GM13977 (cell line): ENCODE results near the gene ASH1L.
A peak's percentile ranks its signal among the peaks of the same experiment; 100 is the strongest.

ENCODE experiments used
- DNase-seq: peaks from one replicate; pipeline ENCODE4 v3.0.0; 2012; ENCODE audit warnings: low spot score
- in situ Hi-C: fragments of 300-500 bp; cut with MboI; formaldehyde crosslinking; loops from one replicate; pipeline ENCODE4 v1.12.0; 2022; ENCODE audit warnings: low sequenced_read_pairs, low pct_unique_long_range_greater_than_20kb, mixed read lengths, inconsistent platforms; ENCODE audit not compliant: unreplicated experiment
- TF ChIP-seq, protein P1 (sequence below): IDR thresholded peaks from 2 replicates; pipeline ENCODE4 v1.5.1; 2012; ENCODE audit warnings: mild to moderate bottlenecking, control low read depth; ENCODE audit not compliant: insufficient read depth; ENCODE audit errors: extremely low read depth, missing control alignments

Gene ASH1L

GRCh38 chr1:155320661-155321617 lies 241.7 kb downstream of the ASH1L start, which contains the start of gene RUSC1:
Gene RUSC1, plus strand, starts transcription at chr1:155320894. Its CDS starts 880 bp downstream, at chr1:155321774.
- in situ Hi-C loops: no loop called here
- peak; percentile 84 for DNase-seq
- TF ChIP-seq, protein P1, sequence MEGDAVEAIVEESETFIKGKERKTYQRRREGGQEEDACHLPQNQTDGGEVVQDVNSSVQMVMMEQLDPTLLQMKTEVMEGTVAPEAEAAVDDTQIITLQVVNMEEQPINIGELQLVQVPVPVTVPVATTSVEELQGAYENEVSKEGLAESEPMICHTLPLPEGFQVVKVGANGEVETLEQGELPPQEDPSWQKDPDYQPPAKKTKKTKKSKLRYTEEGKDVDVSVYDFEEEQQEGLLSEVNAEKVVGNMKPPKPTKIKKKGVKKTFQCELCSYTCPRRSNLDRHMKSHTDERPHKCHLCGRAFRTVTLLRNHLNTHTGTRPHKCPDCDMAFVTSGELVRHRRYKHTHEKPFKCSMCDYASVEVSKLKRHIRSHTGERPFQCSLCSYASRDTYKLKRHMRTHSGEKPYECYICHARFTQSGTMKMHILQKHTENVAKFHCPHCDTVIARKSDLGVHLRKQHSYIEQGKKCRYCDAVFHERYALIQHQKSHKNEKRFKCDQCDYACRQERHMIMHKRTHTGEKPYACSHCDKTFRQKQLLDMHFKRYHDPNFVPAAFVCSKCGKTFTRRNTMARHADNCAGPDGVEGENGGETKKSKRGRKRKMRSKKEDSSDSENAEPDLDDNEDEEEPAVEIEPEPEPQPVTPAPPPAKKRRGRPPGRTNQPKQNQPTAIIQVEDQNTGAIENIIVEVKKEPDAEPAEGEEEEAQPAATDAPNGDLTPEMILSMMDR: no peak

- in situ Hi-C loops: no loop called here
- TF ChIP-seq, protein P1: no peak
- DNase-seq: no peak
Measured at GRCh38 chr1:155320252-155320651, 242.4 kb downstream of the ASH1L start.

DNA sequence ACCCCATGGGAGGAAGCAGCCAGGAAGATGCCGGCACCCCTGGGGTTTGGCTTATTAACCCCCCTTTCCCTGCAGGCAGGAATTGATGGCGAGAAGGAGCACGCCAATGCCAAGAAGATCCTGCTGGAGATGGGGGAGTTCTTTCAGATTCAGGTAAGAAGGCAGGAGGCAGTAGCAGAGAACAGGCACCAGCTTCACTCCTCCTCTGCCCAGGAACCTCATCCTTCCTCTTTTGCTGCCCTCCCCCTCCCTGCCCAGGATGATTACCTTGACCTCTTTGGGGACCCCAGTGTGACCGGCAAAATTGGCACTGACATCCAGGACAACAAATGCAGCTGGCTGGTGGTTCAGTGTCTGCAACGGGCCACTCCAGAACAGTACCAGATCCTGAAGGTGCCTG lies 243.1 kb downstream of the ASH1L start:
- TF ChIP-seq, protein P1: no peak
- in situ Hi-C loops: no loop called here
- DNase-seq: no peak

GRCh38 chr1:155318082-155318481 lies 244.5 kb downstream of the ASH1L start:
- TF ChIP-seq, protein P1: no peak
- DNase-seq: no peak
- in situ Hi-C loops: no loop called here

GRCh38 chr1:155316922-155317321 lies 245.7 kb downstream of the ASH1L start:
- in situ Hi-C loops: no loop called here
- TF ChIP-seq, protein P1: no peak
- no peak for DNase-seq

DNA sequence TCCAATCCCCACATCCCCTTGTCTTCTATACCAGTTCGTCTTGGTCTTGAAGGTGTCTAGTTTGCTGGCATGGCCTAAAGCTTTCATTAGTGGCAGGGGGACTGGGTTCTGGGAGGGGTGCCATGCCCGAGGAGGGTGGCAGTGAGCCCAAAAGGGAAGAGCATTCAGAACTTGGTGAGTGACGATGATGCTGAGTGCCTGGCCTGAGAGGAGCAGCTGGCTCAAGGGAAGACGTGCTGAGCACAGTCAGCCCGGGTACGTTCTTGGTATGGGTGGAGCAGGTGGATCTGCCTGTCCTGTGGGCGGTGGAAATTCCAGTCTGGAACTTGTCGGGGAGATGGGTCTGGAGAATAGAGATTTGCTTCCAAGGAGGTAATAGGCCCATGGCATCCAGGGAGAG lies 249.3 kb downstream of the ASH1L start:
- no peak for DNase-seq
- in situ Hi-C loops: no loop called here
- TF ChIP-seq, protein P1: no peak
